ENCODE data around the gene EXPH5. TPM values are rescaled to one million over a fixed set of nuclear protein-coding genes. Genes with fewer than 3 reads are reported as not detected.

EXPH5 gene
- total and polyA plus RNA-seq, 2 of the 8 experiments (the other 6 are each of a cell fraction or from before 2014, with no cell fraction given) = 1.1 to 11.5 TPM

GRCh38 chr11:108624196-108624925 is 30.8 kb upstream of the EXPH5 start (continued):
- TF ChIP-seq RAD21 (IDR thresholded peaks at IDR 0.05 in 1 of 2, conservative IDR thresholded peaks at IDR 0.05 in 1 of 2; ENCODE audit: low read depth in 2 of 2, low read length in 2 of 2) = no peak
- no peak for TF ChIP-seq RBBP5 (IDR thresholded peaks at IDR 0.05; ENCODE audit: borderline replicate concordance, low read depth, low read length)
- no peak for TF ChIP-seq CREB1 (IDR thresholded peaks at IDR 0.05)
- TF ChIP-seq USF2 (IDR thresholded peaks at IDR 0.05; ENCODE audit: low read length) = no peak
- TF ChIP-seq PHF8 (conservative IDR thresholded peaks at IDR 0.05; ENCODE audit: low read depth, low read length) = no peak
